Measurements from ENCODE around the gene CPNE5.

DNA sequence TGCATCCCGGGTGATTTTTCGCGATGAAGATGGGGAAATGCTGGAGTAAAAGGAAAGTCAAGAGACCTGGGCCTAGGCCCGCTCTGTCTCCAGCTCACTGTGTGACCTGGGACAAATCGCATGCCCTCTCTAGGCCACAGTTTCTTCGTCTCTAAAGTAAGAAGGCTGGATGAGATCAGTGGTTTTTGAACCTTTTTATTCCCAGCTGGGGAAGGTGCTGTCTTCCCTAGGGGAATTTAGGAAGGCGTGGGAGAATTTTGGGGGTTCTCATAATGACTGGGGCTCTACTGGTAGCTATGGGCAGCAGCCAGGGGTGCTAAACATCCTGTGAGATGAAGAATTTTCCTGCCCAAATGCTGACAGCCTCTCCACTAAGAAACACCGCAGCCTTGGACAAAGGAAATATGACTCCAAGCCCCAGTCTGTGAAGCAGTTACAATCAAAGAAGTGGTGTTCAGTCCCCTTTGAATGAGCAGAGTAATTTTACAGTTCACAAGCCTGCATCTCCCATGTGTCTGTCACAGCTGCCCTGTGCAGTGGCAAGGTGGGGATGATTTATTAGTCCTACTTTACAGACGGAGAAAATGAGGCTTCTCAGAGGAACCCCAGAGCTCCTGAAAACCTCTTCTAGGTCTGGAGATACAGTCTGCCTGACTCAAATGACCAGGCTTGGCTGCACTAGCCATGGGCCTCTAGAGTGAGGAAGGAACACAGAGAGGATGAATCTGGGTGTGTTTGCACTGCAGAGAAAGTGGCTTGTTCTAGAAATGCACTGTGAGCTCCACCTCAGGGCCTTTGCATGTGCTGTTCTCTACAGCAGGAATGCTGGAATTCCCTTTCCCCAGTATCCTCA lies 84.4 kb downstream of the CPNE5 start:
- TF ChIP-seq, protein P1, sequence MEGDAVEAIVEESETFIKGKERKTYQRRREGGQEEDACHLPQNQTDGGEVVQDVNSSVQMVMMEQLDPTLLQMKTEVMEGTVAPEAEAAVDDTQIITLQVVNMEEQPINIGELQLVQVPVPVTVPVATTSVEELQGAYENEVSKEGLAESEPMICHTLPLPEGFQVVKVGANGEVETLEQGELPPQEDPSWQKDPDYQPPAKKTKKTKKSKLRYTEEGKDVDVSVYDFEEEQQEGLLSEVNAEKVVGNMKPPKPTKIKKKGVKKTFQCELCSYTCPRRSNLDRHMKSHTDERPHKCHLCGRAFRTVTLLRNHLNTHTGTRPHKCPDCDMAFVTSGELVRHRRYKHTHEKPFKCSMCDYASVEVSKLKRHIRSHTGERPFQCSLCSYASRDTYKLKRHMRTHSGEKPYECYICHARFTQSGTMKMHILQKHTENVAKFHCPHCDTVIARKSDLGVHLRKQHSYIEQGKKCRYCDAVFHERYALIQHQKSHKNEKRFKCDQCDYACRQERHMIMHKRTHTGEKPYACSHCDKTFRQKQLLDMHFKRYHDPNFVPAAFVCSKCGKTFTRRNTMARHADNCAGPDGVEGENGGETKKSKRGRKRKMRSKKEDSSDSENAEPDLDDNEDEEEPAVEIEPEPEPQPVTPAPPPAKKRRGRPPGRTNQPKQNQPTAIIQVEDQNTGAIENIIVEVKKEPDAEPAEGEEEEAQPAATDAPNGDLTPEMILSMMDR (IDR thresholded peaks at IDR 0.05) = no peak
- TF ChIP-seq POLR2A (IDR thresholded peaks at IDR 0.05) = no peak

Measured in adrenal gland (tissue), 5 donors.